ENCODE results near the gene TAPT1. TPM values are rescaled to one million over a fixed set of nuclear protein-coding genes. Genes with fewer than 3 reads are reported as not detected.

The TAPT1 gene
- polyA plus RNA-seq, 1 donor: 36.9 TPM

- no peak for DNase-seq
Observed at GRCh38 chr4:16131293-16131692, 95.0 kb downstream of the TAPT1 start.

GRCh38 chr4:16129336-16129735 is 96.9 kb downstream of the TAPT1 start:
- no peak for DNase-seq

GRCh38 chr4:16126714-16127113 is 99.6 kb downstream of the TAPT1 start:
- DNase-seq: no peak

DNA sequence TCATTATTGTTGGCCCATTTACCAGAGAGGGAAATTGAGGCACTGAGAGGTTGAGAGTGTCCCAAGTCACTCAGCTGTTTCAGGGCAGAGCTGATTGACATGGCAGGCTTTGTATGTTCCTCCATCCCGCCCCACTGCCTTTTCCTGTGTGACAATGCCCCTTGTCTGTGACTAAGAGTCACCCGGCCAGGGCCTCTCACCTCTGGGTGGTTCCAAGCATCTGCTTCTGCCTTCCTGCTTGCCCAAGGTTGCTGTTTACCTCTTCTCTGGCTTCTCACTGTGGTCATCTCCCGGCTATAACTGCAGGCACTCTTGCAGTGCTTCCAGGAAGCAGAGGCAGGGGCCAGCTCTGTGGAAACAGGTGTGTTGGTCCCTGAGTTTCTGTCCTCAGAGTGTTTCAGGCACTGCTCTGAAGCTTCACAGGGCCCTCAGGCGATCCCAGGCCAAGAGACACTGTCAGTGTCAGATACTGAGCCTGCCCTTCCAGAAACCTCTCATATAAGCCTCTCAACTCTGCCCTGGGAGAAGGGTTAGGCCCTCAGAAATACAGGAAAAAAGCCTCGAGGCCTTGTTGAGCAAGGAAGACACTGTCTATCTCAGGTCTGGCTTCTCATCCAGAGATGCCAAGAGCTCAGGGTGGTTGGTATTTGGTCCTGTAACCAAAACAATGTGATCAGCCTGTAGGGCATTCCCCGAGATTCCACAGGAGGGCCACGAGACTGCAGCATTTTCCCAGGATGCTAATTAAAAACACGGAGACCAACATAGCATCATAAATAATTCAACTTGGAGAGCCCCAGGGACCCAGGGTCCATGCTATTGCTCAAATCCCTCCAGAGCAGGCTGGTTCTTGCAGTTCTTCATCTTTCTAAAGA is 100.5 kb downstream of the TAPT1 start:
- DNase-seq: no peak

DNA sequence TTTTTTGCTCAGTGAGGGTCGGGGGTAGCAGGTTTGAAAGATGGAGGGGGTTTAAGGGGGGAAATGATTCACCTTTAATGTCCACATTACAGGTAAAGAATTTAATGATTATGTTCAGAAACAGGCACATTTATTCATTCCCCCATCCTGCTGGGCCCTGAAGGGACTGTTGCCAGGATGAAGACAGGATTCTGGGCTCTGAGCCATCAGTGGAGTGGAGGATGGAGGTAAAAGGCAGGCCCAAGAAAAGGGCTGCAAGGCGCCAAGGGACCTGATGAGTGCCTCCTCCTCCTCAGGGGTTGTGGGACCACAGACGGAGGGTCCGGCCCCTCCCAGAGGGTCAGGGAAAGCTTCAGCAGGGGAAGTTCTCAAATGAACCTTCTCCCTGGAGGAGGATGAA is 102.0 kb downstream of the TAPT1 start:
- no peak for DNase-seq

GRCh38 chr4:16123356-16124084 is 102.8 kb downstream of the TAPT1 start:
- no peak for DNase-seq

GRCh38 chr4:16122784-16123183 is 103.5 kb downstream of the TAPT1 start:
- DNase-seq: no peak

DNA sequence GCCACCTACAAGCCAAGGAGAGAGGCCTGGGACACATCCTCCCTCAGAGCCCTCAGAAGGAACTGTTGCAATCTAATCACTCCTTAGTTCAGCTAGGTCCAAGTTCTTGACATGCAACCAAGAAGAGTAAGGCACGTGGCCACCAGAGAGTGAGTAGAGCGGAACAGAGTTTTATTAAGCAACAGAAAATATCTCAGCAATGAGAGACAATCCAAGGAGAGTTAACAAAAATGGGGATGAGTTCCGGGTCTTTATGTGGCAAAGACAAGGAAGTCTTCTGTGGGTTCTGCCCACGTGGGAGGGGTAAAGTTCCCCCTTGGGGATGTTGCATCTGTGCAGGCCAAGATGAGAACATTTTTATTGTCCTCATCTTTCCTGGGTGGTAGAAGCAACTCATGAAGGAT is 104.0 kb downstream of the TAPT1 start:
- no peak for DNase-seq

- DNase-seq: no peak
Observed at GRCh38 chr4:16120720-16121119, 105.6 kb downstream of the TAPT1 start.

DNA sequence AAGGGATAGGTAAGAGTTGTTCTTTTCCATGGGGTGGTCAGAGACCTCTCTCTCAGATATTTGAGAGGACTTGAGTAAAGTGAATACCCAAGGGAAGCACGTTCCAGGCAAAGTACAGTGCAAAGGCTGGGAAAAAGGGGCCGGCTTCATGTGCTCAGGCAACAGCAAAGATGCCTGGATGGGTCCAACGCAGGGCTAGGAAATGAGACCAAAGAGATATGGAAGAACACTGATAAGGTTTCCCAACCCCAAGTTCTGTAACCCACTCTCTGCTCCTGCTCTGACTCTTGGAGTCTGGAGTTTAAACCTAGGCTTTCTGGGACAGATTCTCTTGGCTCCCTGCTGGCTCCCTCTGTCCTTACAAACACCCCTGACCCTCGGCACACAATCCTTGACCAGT is 106.3 kb downstream of the TAPT1 start:
- no peak for DNase-seq

DNA sequence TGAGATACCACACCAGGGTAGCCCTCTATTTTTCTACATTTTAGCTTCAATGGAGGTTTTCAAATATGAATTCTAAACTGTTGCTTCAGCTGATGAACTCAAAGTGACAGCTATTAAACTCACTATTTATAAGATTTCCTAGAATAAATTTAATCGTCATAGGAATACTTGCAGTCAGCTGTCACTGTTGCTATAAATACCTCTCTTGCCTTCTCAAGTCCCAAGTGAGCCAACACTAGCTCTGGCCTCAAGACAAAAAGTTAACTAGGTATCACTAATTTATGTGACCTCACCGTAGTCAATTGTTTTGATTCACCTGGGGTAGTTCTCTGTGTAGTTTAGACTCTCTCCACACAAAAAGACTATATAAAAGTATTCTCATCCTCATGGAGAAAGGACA is 108.2 kb downstream of the TAPT1 start:
- DNase-seq: no peak

DNA sequence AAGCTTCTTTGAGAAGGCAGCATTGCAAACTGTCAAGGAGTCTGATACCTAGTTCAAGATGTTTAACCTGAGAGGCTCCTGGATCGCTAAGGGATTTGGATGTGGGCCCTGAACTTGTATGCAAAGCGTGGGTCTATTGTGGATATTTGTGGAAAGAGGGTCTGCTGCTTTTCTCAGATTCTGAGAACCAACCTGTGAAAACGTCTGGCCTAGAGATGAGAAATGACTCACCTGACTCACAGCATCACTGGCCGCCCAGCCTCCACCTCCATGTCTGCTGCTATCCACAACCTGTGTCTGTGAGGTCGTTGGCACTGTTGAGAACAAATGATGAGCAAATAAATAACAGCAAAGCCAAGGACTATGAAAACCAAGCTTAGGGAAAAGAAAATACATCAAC is 109.1 kb downstream of the TAPT1 start:
- DNase-seq: no peak

DNA sequence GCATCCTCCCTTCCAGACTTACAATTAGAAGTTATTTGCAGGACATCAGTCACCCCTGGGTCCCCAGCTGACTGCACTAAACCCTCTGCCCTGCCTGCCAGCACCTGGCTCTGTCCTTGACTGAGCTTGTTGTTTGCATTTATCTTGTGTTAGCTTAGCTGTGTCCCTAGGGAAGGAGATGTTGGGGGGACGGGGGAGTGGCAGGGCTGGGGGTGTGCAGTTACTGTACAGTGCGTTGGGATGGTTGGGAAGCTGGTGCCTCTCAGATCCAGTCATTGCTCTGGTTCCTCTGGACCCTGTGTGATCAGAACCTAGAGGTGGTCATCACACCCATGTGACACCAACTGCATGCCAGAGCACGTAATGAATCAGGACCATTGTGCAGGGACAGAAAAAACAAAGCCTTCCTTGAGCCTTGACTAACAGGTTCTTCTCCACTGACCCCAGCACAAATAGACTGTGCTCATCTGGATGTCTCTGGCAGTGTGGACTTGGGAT is 109.7 kb downstream of the TAPT1 start:
- DNase-seq: no peak

GRCh38 chr4:16116019-16116418 is 110.3 kb downstream of the TAPT1 start:
- no peak for DNase-seq

- DNase-seq: no peak
Observed at GRCh38 chr4:16114546-16114945, 111.7 kb downstream of the TAPT1 start.

DNA sequence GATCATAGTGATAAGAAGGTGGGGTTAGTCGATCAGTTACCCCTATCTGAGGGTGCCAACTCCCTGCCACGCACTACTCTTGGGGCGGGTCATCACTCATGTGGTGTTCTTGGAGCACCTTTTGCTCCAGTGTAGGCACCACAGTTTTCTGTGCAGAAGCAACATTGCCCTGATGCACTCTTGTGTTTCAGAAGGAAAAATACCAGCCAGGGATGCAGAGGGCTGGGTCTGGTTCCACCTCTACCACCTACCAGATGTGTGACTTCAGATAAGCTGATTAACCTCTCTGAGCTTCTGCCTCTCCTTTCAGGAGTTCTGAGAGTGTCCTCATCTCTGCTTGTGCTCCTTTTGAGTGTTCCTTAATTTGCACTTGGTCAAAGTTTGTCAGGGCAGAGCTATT is 112.5 kb downstream of the TAPT1 start:
- no peak for DNase-seq

DNA sequence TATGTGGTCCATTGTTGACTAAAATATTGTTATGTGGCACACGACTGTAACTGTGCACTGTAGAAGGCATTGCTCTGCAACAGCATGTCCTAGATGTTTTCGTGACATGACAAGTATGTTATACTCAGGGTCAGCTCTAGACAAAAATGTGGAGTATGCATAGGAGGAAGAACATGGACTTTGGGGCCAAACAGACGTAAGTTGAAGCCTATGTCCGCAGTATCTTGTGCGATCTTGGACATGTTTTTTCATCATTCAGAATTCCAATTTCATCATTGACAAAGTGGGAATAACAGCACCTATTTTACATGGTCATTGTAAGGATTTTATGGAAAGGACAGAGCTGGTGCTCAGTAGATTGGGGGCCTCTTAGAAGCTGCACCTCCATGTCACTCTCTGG is 114.7 kb downstream of the TAPT1 start:
- no peak for DNase-seq

DNA sequence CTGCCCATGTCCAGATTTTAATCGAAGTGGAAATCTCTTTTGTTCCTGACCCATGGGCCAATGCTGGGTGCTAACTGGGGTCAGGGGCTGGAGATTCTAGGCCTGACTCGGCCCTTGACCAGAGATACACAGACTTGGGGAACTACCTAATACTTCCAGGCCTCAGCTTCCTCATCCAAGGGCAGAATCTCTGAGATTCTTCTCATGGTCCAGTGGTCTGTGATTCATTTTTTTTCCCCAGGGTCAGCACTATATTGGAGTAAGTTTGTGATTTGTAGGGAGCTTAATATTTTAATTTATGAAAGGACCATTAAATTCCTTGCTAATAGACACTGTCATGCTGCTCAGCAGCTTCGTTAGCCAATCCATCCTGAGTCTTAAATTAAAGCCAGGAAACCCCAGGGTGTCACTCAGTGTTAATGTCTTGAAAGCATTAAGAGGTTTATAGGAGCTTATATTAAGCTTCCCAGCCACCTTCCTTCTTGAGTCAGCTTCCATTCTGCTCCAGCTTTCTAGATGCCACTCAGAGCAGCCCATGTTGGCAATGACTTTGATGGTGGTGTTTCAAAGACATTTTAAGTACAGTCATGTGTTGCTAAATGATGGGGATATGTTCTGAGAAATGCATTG is 115.5 kb downstream of the TAPT1 start:
- DNase-seq: no peak

Other genes with a start within 250 kb of the TAPT1 start
- 44.6 TPM for gene PROM1, start 142.4 kb downstream of the TAPT1 start, polyA plus RNA-seq (ENCODE audit: insufficient read length)

All from hindlimb muscle (tissue), 1 donor.